Measurements from ENCODE around the gene RPS6KA2.
"Not testable (repeated sequence)": the region's sequence is repeated elsewhere in the genome, so short reads cannot be mapped to it uniquely, and the experiment has no call there.

RPS6KA2 gene

GRCh38 chr6:166408936-166409755 is 217.9 kb downstream of the RPS6KA2 start:
- Histone ChIP-seq H3K4me3 (ENCODE audit: insufficient read depth, low read depth, low read length, poor library complexity, severe bottlenecking) (no peak overlapping the region), H3K36me3 (ENCODE audit: control insufficient read depth, insufficient read depth, low read length) (no peaks in the 10 kb centered on the region), H3K4me1 (ENCODE audit: control insufficient read depth, insufficient read depth, low read length, poor library complexity, severe bottlenecking) (peaks cover 31% of the 10 kb centered on the region), H3K9me3 (ENCODE audit: control insufficient read depth, low read length) (no peaks in the 10 kb centered on the region), H3K27ac (ENCODE audit: insufficient read depth, low read length, poor library complexity, severe bottlenecking) (no peak overlapping the region), H3K27me3 (replicated peaks; ENCODE audit: control insufficient read depth, insufficient read depth, low read length, poor library complexity, severe bottlenecking) (no peaks in the 10 kb centered on the region)
- no peak for DNase-seq

GRCh38 chr6:166406197-166406596 is 220.9 kb downstream of the RPS6KA2 start:
- Histone ChIP-seq H3K9me3 (ENCODE audit: control insufficient read depth, low read length) (no peaks in the 10 kb centered on the region), H3K4me3 (ENCODE audit: insufficient read depth, low read depth, low read length, poor library complexity, severe bottlenecking) (no peak overlapping the region), H3K4me1 (ENCODE audit: control insufficient read depth, insufficient read depth, low read length, poor library complexity, severe bottlenecking) (peaks cover 4% of the 10 kb centered on the region), H3K36me3 (ENCODE audit: control insufficient read depth, insufficient read depth, low read length) (no peaks in the 10 kb centered on the region), H3K27me3 (replicated peaks; ENCODE audit: control insufficient read depth, insufficient read depth, low read length, poor library complexity, severe bottlenecking) (no peaks in the 10 kb centered on the region), H3K27ac (ENCODE audit: insufficient read depth, low read length, poor library complexity, severe bottlenecking) (no peak overlapping the region)
- DNase-seq, result no peak

GRCh38 chr6:166405386-166405785 is 221.7 kb downstream of the RPS6KA2 start:
- no peak overlapping the region for H3K27ac ChIP-seq (ENCODE audit: insufficient read depth, low read length, poor library complexity, severe bottlenecking)
- DNase-seq, result no peak
- no peaks in the 10 kb centered on the region for H3K27me3 ChIP-seq (replicated peaks; ENCODE audit: control insufficient read depth, insufficient read depth, low read length, poor library complexity, severe bottlenecking)
- no peaks in the 10 kb centered on the region for H3K9me3 ChIP-seq (ENCODE audit: control insufficient read depth, low read length)
- H3K4me1 ChIP-seq (ENCODE audit: control insufficient read depth, insufficient read depth, low read length, poor library complexity, severe bottlenecking), result no peaks in the 10 kb centered on the region
- no peak overlapping the region for H3K4me3 ChIP-seq (ENCODE audit: insufficient read depth, low read depth, low read length, poor library complexity, severe bottlenecking)
- H3K36me3 ChIP-seq (ENCODE audit: control insufficient read depth, insufficient read depth, low read length), result no peaks in the 10 kb centered on the region

- H3K4me3 ChIP-seq (ENCODE audit: insufficient read depth, low read depth, low read length, poor library complexity, severe bottlenecking), result no peak overlapping the region
- no peaks in the 10 kb centered on the region for H3K36me3 ChIP-seq (ENCODE audit: control insufficient read depth, insufficient read depth, low read length)
- no peaks in the 10 kb centered on the region for H3K4me1 ChIP-seq (ENCODE audit: control insufficient read depth, insufficient read depth, low read length, poor library complexity, severe bottlenecking)
- no peaks in the 10 kb centered on the region for H3K9me3 ChIP-seq (ENCODE audit: control insufficient read depth, low read length)
- H3K27ac ChIP-seq (ENCODE audit: insufficient read depth, low read length, poor library complexity, severe bottlenecking), result no peak overlapping the region
- no peaks in the 10 kb centered on the region for H3K27me3 ChIP-seq (replicated peaks; ENCODE audit: control insufficient read depth, insufficient read depth, low read length, poor library complexity, severe bottlenecking)
- no peak for DNase-seq
Observed at GRCh38 chr6:166402582-166403277, 224.3 kb downstream of the RPS6KA2 start.

GRCh38 chr6:166400649-166401250 is 226.3 kb downstream of the RPS6KA2 start:
- H3K36me3 ChIP-seq (ENCODE audit: control insufficient read depth, insufficient read depth, low read length); H3K4me3 ChIP-seq (ENCODE audit: insufficient read depth, low read depth, low read length, poor library complexity, severe bottlenecking); H3K9me3 ChIP-seq (ENCODE audit: control insufficient read depth, low read length); H3K27me3 ChIP-seq (replicated peaks; ENCODE audit: control insufficient read depth, insufficient read depth, low read length, poor library complexity, severe bottlenecking); H3K27ac ChIP-seq (ENCODE audit: insufficient read depth, low read length, poor library complexity, severe bottlenecking); H3K4me1 ChIP-seq (ENCODE audit: control insufficient read depth, insufficient read depth, low read length, poor library complexity, severe bottlenecking): not testable (repeated sequence)
- peak in 1 of 3 donors; percentile 44 for DNase-seq

- DNase-seq, result no peak
- no peaks in the 10 kb centered on the region for H3K4me1 ChIP-seq (ENCODE audit: control insufficient read depth, insufficient read depth, low read length, poor library complexity, severe bottlenecking)
- no peak overlapping the region for H3K27ac ChIP-seq (ENCODE audit: insufficient read depth, low read length, poor library complexity, severe bottlenecking)
- no peaks in the 10 kb centered on the region for H3K36me3 ChIP-seq (ENCODE audit: control insufficient read depth, insufficient read depth, low read length)
- H3K4me3 ChIP-seq (ENCODE audit: insufficient read depth, low read depth, low read length, poor library complexity, severe bottlenecking), result no peak overlapping the region
- no peaks in the 10 kb centered on the region for H3K27me3 ChIP-seq (replicated peaks; ENCODE audit: control insufficient read depth, insufficient read depth, low read length, poor library complexity, severe bottlenecking)
- no peaks in the 10 kb centered on the region for H3K9me3 ChIP-seq (ENCODE audit: control insufficient read depth, low read length)
Observed at GRCh38 chr6:166400181-166400580, 226.9 kb downstream of the RPS6KA2 start.

- H3K4me3 ChIP-seq (ENCODE audit: insufficient read depth, low read depth, low read length, poor library complexity, severe bottlenecking), result no peak overlapping the region
- no peak for DNase-seq
- no peak overlapping the region for H3K27ac ChIP-seq (ENCODE audit: insufficient read depth, low read length, poor library complexity, severe bottlenecking)
- H3K4me1 ChIP-seq (ENCODE audit: control insufficient read depth, insufficient read depth, low read length, poor library complexity, severe bottlenecking), result no peaks in the 10 kb centered on the region
- H3K27me3 ChIP-seq (replicated peaks; ENCODE audit: control insufficient read depth, insufficient read depth, low read length, poor library complexity, severe bottlenecking), result no peaks in the 10 kb centered on the region
- H3K36me3 ChIP-seq (ENCODE audit: control insufficient read depth, insufficient read depth, low read length), result no peaks in the 10 kb centered on the region
- H3K9me3 ChIP-seq (ENCODE audit: control insufficient read depth, low read length), result no peaks in the 10 kb centered on the region
Observed at GRCh38 chr6:166398348-166398747, 228.7 kb downstream of the RPS6KA2 start.

GRCh38 chr6:166397849-166398248 is 229.2 kb downstream of the RPS6KA2 start:
- H3K4me1 ChIP-seq (ENCODE audit: control insufficient read depth, insufficient read depth, low read length, poor library complexity, severe bottlenecking), result no peaks in the 10 kb centered on the region
- H3K4me3 ChIP-seq (ENCODE audit: insufficient read depth, low read depth, low read length, poor library complexity, severe bottlenecking), result no peak overlapping the region
- H3K27me3 ChIP-seq (replicated peaks; ENCODE audit: control insufficient read depth, insufficient read depth, low read length, poor library complexity, severe bottlenecking), result no peaks in the 10 kb centered on the region
- H3K36me3 ChIP-seq (ENCODE audit: control insufficient read depth, insufficient read depth, low read length), result no peaks in the 10 kb centered on the region
- no peaks in the 10 kb centered on the region for H3K9me3 ChIP-seq (ENCODE audit: control insufficient read depth, low read length)
- H3K27ac ChIP-seq (ENCODE audit: insufficient read depth, low read length, poor library complexity, severe bottlenecking), result no peak overlapping the region
- no peak for DNase-seq

GRCh38 chr6:166395778-166396177 is 231.3 kb downstream of the RPS6KA2 start:
- no peak for DNase-seq

GRCh38 chr6:166395351-166395750 is 231.7 kb downstream of the RPS6KA2 start:
- H3K36me3 ChIP-seq (ENCODE audit: control insufficient read depth, insufficient read depth, low read length), result no peaks in the 10 kb centered on the region

More at GRCh38 chr6:166395778-166396177, 231.3 kb downstream of the RPS6KA2 start:
- Histone ChIP-seq H3K9me3 (ENCODE audit: control insufficient read depth, low read length) (no peaks in the 10 kb centered on the region), H3K36me3 (ENCODE audit: control insufficient read depth, insufficient read depth, low read length) (no peaks in the 10 kb centered on the region), H3K4me3 (ENCODE audit: insufficient read depth, low read depth, low read length, poor library complexity, severe bottlenecking) (no peak overlapping the region), H3K27me3 (replicated peaks; ENCODE audit: control insufficient read depth, insufficient read depth, low read length, poor library complexity, severe bottlenecking) (no peaks in the 10 kb centered on the region), H3K27ac (ENCODE audit: insufficient read depth, low read length, poor library complexity, severe bottlenecking) (no peak overlapping the region), H3K4me1 (ENCODE audit: control insufficient read depth, insufficient read depth, low read length, poor library complexity, severe bottlenecking) (no peaks in the 10 kb centered on the region)

More at GRCh38 chr6:166395351-166395750, 231.7 kb downstream of the RPS6KA2 start:
- Histone ChIP-seq H3K27ac (ENCODE audit: insufficient read depth, low read length, poor library complexity, severe bottlenecking) (no peak overlapping the region), H3K27me3 (replicated peaks; ENCODE audit: control insufficient read depth, insufficient read depth, low read length, poor library complexity, severe bottlenecking) (no peaks in the 10 kb centered on the region), H3K4me3 (ENCODE audit: insufficient read depth, low read depth, low read length, poor library complexity, severe bottlenecking) (no peak overlapping the region), H3K4me1 (ENCODE audit: control insufficient read depth, insufficient read depth, low read length, poor library complexity, severe bottlenecking) (no peaks in the 10 kb centered on the region), H3K9me3 (ENCODE audit: control insufficient read depth, low read length) (no peaks in the 10 kb centered on the region)
- DNase-seq, result no peak
